Gastrocnemius medialis (tissue), 4 donors: ENCODE data around the gene SP100. TPM values are rescaled to one million over a fixed set of nuclear protein-coding genes. Genes with fewer than 3 reads are reported as not detected.

Experiments
- ATAC-seq, 2 donors: fragments of 150-250 bp; one replicate each; pipeline ENCODE4 v1.9.1; 2016
- DNase-seq, 2 donors: peaks; one replicate each; pipeline ENCODE4 v3.0.0-alpha.2; 2019
- H3K27ac ChIP-seq, 4 donors: fragments of 200-600 bp; sonication (generic); 1 replicate in 1 of 4; 2 replicates in 3 of 4; pipeline ENCODE4 v1.5.1; 2016 to 2018; ENCODE audit warnings: mild to moderate bottlenecking in 2 of 4, moderate library complexity in 1 of 4
- H3K27me3 ChIP-seq, 3 donors: fragments of 200-600 bp; sonication (generic) in 2 of 3; 1 replicate in 1 of 3; 2 replicates in 2 of 3; pipeline versions ENCODE4 v1.5.1 to v1.6.0; 2016 to 2019; ENCODE audit warnings: mild to moderate bottlenecking in 1 of 3, moderate library complexity in 1 of 3
- H3K36me3 ChIP-seq, 2 donors: fragments of 200-600 bp; sonication (generic) in 1 of 2; one replicate each; pipeline ENCODE4 v1.5.1; 2017 to 2018
- H3K4me1 ChIP-seq, 2 donors: fragments of 200-600 bp; sonication (generic) in 1 of 2; one replicate each; pipeline ENCODE4 v1.5.1; 2016 to 2017; ENCODE audit warnings: mild to moderate bottlenecking in 2 of 2
- H3K4me3 ChIP-seq, 4 donors: fragments of 200-600 bp; sonication (generic) in 3 of 4; 1 replicate in 1 of 4; 2 replicates in 3 of 4; pipeline ENCODE4 v1.5.1; 2016 to 2019; ENCODE audit warnings: mild to moderate bottlenecking in 2 of 4
- H3K9me3 ChIP-seq, 3 donors: fragments of 200-600 bp; sonication (generic) in 2 of 3; 1 replicate in 1 of 3; 2 replicates in 2 of 3; pipeline ENCODE4 v1.5.1; 2016 to 2019
- POLR2A ChIP-seq, 2 donors: fragments of 450-650 bp; IDR thresholded peaks; one replicate each; pipeline ENCODE4 v1.6.1; 2017; ENCODE audit warnings: antibody characterized with exemption in 2 of 2, mild to moderate bottlenecking in 2 of 2, moderate library complexity in 2 of 2
- in situ Hi-C, 4 donors: fragments of 200-750 bp; cut with MboI; loops; one replicate each; pipeline versions ENCODE4 v1.15.0 to v1.8.0; 2017; ENCODE audit warnings: low sequenced_read_pairs in 4 of 4
- intact Hi-C: fragments of 100-400 bp; cut with DNase I; formaldehyde crosslinking; loops from one replicate; pipeline ENCODE4 v1.15.1; 2023; ENCODE audit warnings: low total_unique reads
- total RNA-seq, 4 donors: library from RNA; depleted of rRNA; stranded (reverse); fragments of >200 nt; gene quantifications; one replicate each; pipeline versions ENCODE4 v1.1.0 to v1.2.3, GENCODE V29; 2016
- TF ChIP-seq, protein P1 (sequence below), 5 experiments: fragments of 450-650 bp in 3 of 5; fragments of 200-600 bp in 2 of 5; sonication (generic) in 2 of 5; IDR thresholded peaks in 4 of 5; conservative IDR thresholded peaks in 1 of 5; 1 replicate in 4 of 5; 2 replicates in 1 of 5; pipeline ENCODE4 v1.5.1; 2016 to 2019; ENCODE audit warnings: antibody characterized with exemption in 5 of 5, mild to moderate bottlenecking in 3 of 5, moderate library complexity in 3 of 5

SP100 gene
- total RNA-seq, 4 donors from 2014 or later: 18.2 to 30.7 (median 19.5) TPM

DNA sequence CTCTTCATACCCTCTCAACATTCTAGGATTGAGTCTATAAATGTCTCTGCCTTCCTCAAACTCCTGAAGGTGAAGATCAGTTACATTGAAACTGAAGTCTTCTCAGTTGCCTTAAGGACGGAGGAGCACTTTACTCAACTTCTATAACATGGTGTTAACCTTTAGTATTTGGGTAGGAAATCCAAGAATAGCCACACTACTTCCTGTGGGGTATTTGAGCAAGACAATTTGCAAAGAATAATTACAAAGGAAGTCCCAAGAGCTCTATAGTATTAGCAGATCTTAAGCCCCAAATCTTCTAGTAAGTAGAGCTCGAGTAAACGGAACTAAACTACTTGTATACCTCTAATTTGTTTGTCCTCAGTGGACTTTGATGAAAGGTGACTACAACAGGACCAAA, 80.9 kb downstream of the SP100 start:
- intact Hi-C loops (no loop called here), in situ Hi-C loops (no loop called here)
- H3K27me3 ChIP-seq: no peaks in the 10 kb centered on the region
- ATAC-seq (no peak), DNase-seq (no peak)
- H3K27ac ChIP-seq: no peak overlapping the region
- TF ChIP-seq, protein P1, sequence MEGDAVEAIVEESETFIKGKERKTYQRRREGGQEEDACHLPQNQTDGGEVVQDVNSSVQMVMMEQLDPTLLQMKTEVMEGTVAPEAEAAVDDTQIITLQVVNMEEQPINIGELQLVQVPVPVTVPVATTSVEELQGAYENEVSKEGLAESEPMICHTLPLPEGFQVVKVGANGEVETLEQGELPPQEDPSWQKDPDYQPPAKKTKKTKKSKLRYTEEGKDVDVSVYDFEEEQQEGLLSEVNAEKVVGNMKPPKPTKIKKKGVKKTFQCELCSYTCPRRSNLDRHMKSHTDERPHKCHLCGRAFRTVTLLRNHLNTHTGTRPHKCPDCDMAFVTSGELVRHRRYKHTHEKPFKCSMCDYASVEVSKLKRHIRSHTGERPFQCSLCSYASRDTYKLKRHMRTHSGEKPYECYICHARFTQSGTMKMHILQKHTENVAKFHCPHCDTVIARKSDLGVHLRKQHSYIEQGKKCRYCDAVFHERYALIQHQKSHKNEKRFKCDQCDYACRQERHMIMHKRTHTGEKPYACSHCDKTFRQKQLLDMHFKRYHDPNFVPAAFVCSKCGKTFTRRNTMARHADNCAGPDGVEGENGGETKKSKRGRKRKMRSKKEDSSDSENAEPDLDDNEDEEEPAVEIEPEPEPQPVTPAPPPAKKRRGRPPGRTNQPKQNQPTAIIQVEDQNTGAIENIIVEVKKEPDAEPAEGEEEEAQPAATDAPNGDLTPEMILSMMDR (IDR thresholded peaks at IDR 0.05 in 4 of 5, conservative IDR thresholded peaks at IDR 0.05 in 1 of 5): no peak
- TF ChIP-seq POLR2A (IDR thresholded peaks at IDR 0.05): no peak
- H3K4me3 ChIP-seq: no peak overlapping the region
- peaks cover 0 to 12% of the 10 kb centered on the region in 2 donors for H3K36me3 ChIP-seq
- no peaks in the 10 kb centered on the region for H3K4me1 ChIP-seq
- H3K9me3 ChIP-seq: no peaks in the 10 kb centered on the region

DNA sequence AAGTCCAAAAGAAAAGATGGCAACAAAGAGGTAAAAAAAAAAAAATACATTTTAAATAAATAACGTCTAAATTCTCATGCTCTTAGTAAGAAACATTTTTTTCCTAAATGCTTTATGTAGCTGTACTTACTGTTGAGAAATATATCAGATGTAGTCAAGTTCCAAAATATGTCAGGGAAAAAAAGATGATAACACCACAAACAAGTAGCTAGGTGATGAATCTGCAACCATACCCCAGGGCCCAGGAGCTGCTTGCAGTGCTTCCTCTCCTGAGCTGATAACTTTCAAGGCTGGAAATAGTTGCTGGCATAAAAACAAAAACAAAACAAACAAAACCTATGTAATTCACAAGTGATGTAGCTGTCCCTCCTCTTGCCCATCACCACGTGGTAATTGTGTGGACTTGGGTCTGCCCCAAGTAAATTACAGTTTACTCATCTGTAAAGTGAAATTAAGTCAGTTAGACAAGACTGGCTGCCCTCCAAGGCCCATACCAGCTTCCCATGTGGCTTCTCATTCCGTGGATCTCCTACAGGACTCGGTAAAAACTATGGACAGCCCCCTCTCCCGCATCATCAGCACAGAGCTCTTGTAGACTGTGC, 82.6 kb downstream of the SP100 start:
- in situ Hi-C loops: no loop called here
- H3K36me3 ChIP-seq: peaks cover 0 to 12% of the 10 kb centered on the region in 2 donors
- no peak overlapping the region for H3K27ac ChIP-seq
- intact Hi-C loops: no loop called here
- no peaks in the 10 kb centered on the region for H3K27me3 ChIP-seq
- DNase-seq: no peak
- no peaks in the 10 kb centered on the region for H3K4me1 ChIP-seq
- no peaks in the 10 kb centered on the region for H3K9me3 ChIP-seq
- ATAC-seq: no peak
- TF ChIP-seq, protein P1 (IDR thresholded peaks at IDR 0.05 in 4 of 5, conservative IDR thresholded peaks at IDR 0.05 in 1 of 5): no peak
- no peak for TF ChIP-seq POLR2A (IDR thresholded peaks at IDR 0.05)
- no peak overlapping the region for H3K4me3 ChIP-seq

DNA sequence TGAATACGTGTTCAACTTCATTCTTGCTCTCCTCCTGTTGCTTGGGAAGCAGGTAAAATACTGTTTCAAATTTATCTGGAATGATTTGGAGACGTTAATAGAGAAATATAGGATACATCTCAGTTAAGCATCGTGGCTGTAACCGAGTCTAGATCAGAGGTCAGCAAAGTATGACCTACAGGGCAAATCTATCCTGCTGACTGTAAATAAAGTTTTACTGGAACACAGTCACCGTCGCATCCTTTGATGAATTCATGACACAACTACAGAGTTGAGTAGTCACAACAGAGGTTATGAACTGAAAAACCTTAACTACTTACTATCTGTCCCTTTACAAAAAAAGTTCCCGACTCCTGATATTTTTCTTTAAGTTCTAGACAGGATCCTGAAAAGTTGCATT, 86.6 kb downstream of the SP100 start:
- Histone ChIP-seq H3K4me1 (no peaks in the 10 kb centered on the region), H3K36me3 (peaks cover 0 to 15% of the 10 kb centered on the region in 2 donors), H3K27ac (no peak overlapping the region), H3K9me3 (no peaks in the 10 kb centered on the region), H3K27me3 (no peaks in the 10 kb centered on the region), H3K4me3 (no peak overlapping the region)
- ATAC-seq: no peak
- in situ Hi-C loops: no loop called here
- intact Hi-C loops: no loop called here
- TF ChIP-seq POLR2A (IDR thresholded peaks at IDR 0.05): no peak
- TF ChIP-seq, protein P1 (IDR thresholded peaks at IDR 0.05 in 4 of 5, conservative IDR thresholded peaks at IDR 0.05 in 1 of 5): no peak
- DNase-seq: no peak

DNA sequence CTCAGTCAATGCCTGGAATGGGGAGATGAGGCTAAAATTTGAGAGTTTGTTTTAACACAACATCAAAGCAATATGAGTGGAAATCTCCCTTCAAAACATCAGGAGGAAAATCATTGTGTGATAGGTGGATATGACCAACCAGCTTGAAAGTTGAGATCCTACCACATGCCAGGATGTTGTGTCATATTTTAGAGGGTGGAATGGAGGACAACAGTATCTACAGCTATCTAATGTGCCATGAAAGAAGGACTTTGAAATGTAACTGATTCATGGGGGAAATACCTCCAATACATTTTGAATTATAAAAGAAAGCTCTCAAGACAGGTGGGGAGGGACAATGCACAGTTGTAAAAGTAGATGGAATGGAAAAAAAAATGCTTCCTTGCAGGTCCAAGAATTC, 87.8 kb downstream of the SP100 start:
- no peak overlapping the region for H3K27ac ChIP-seq
- no peaks in the 10 kb centered on the region for H3K27me3 ChIP-seq
- no peak for ATAC-seq
- H3K36me3 ChIP-seq: peaks cover 0 to 15% of the 10 kb centered on the region in 2 donors
- no peak overlapping the region for H3K4me3 ChIP-seq
- intact Hi-C loops: no loop called here
- H3K4me1 ChIP-seq: no peaks in the 10 kb centered on the region
- no peak for DNase-seq
- TF ChIP-seq, protein P1 (IDR thresholded peaks at IDR 0.05 in 4 of 5, conservative IDR thresholded peaks at IDR 0.05 in 1 of 5): no peak
- in situ Hi-C loops: no loop called here
- no peaks in the 10 kb centered on the region for H3K9me3 ChIP-seq

DNA sequence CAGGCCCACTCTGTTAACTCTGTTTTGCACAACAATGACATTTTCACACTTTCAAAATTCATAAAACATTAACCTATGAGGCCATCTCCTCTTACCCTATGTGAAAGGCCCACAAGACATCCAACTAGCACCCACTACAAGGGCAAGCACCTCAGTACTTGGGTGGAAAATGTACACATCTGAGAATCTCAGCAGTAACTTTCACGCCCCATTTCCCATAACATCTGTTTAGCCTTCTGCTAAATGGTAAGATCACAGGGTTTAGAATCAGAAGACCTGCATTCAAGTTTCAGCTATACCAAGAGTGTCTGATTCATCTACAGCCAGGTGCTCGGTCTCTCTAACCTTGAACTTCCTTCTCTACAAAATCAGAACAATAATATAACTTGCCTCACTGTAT, 89.2 kb downstream of the SP100 start:
- Histone ChIP-seq H3K36me3 (peaks cover 0 to 12% of the 10 kb centered on the region in 2 donors), H3K27ac (no peak overlapping the region), H3K27me3 (no peaks in the 10 kb centered on the region), H3K4me1 (no peaks in the 10 kb centered on the region), H3K9me3 (no peaks in the 10 kb centered on the region), H3K4me3 (no peak overlapping the region)
- ATAC-seq (no peak), DNase-seq (no peak)
- no peak for TF ChIP-seq POLR2A (IDR thresholded peaks at IDR 0.05)
- TF ChIP-seq, protein P1 (IDR thresholded peaks at IDR 0.05 in 4 of 5, conservative IDR thresholded peaks at IDR 0.05 in 1 of 5): no peak
- intact Hi-C loops (no loop called here), in situ Hi-C loops (no loop called here)
